ENCODE measurements around the gene WLS.
"Not testable (repeated sequence)": the region's sequence is repeated elsewhere in the genome, so short reads cannot be mapped to it uniquely, and the experiment has no call there.

WLS gene

DNA sequence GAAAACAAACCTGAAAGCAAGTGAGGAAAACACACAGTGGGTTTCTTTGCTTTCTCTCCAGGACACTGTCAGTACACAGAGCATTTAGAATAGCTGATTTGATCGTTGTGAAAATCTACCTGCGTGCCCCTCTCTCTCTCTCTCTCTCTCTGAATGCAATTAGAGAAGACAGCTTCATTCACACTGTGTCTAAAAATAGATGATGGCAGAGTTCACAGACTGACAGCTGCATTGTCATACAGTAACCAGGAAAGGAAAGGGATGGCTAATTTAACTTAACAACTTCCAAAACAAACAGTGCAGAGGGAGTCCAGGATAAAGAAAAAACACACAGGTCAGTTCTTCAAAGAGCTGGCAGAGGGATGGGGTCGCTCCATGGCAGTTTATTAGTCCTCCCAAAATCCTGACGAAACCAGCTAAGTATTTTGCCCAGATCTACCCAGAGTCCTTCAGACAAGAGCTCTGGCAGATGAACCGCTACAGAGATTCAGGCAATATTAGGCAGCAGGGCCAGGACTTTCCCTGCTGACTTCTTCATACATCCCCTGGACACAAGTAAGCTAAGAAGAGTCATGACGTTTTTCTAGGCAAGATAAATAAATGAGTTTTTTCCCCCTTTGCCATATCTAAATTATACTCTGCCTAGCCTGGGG is 58.9 kb downstream of the WLS start:
- H2AFZ ChIP-seq (ENCODE audit: low read length) = peak overlapping the region; percentile 3; the same call in 1 of the 2 replicates
- H3F3A ChIP-seq (ENCODE audit: insufficient read depth, low read length) = peaks cover 15% of the 10 kb centered on the region; the same call in 1 of the 2 replicates
- peaks cover 45% of the 10 kb centered on the region for H3K4me1 ChIP-seq (ENCODE audit: low read length)
- H4K20me1 ChIP-seq (ENCODE audit: insufficient read depth, low read length) = no peaks in the 10 kb centered on the region
- H3K4me2 ChIP-seq (ENCODE audit: low read depth, low read length) = peak overlapping the region; percentile 51
- H3K9ac ChIP-seq (ENCODE audit: low read length) = no peak overlapping the region
- H3K9me3 ChIP-seq (replicated peaks; ENCODE audit: insufficient read depth, low read length) = no peaks in the 10 kb centered on the region
- no peaks in the 10 kb centered on the region for H3K9me2 ChIP-seq (replicated peaks; ENCODE audit: insufficient read depth, low read length)
- peak overlapping the region; percentile 40; the same call in 1 of the 2 replicates for H3K27ac ChIP-seq (ENCODE audit: low read length)
- H3K36me3 ChIP-seq (replicated peaks; ENCODE audit: insufficient read depth, low read length) = no peaks in the 10 kb centered on the region
- H3K27me3 ChIP-seq (replicated peaks; ENCODE audit: insufficient read depth, low read length) = no peaks in the 10 kb centered on the region
- peak; percentile 55 for DNase-seq
- TF ChIP-seq EZH2phosphoT487 (IDR thresholded peaks at IDR 0.05; ENCODE audit: low read length) = no peak
- no peak for TF ChIP-seq EZH2 (optimal IDR thresholded peaks at IDR 0.05; ENCODE audit: low read depth, low read length)
- TF ChIP-seq, protein P1, sequence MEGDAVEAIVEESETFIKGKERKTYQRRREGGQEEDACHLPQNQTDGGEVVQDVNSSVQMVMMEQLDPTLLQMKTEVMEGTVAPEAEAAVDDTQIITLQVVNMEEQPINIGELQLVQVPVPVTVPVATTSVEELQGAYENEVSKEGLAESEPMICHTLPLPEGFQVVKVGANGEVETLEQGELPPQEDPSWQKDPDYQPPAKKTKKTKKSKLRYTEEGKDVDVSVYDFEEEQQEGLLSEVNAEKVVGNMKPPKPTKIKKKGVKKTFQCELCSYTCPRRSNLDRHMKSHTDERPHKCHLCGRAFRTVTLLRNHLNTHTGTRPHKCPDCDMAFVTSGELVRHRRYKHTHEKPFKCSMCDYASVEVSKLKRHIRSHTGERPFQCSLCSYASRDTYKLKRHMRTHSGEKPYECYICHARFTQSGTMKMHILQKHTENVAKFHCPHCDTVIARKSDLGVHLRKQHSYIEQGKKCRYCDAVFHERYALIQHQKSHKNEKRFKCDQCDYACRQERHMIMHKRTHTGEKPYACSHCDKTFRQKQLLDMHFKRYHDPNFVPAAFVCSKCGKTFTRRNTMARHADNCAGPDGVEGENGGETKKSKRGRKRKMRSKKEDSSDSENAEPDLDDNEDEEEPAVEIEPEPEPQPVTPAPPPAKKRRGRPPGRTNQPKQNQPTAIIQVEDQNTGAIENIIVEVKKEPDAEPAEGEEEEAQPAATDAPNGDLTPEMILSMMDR (IDR thresholded peaks at IDR 0.05; ENCODE audit: low read length) = no peak
- no peaks in the 10 kb centered on the region for H3K79me2 ChIP-seq (ENCODE audit: low read length)
- H3K4me3 ChIP-seq (ENCODE audit: low read length) = no peak overlapping the region

DNA sequence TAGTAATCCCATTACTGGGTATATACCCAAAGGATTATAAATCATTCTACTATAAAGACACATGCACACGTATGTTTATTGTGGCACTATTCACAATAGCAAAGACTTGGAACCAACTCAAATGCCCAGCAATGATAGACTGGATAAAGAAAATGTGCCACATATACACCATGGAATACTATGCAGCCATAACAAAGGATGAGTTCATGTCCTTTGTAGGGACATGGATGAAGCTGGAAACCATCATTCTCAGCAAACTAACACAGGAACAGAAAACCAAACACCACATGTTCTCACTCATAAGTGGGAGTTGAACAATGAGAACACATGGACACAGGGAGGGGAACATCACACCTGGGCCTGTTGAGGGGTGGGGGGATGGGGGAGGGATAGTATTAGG is 60.5 kb downstream of the WLS start:
- H3K9me2 ChIP-seq (replicated peaks; ENCODE audit: insufficient read depth, low read length); H3K27me3 ChIP-seq (replicated peaks; ENCODE audit: insufficient read depth, low read length); H3K4me2 ChIP-seq (ENCODE audit: low read depth, low read length); DNase-seq; H3K4me3 ChIP-seq (ENCODE audit: low read length); H3K79me2 ChIP-seq (ENCODE audit: low read length); H3K27ac ChIP-seq (ENCODE audit: low read length); H3K36me3 ChIP-seq (replicated peaks; ENCODE audit: insufficient read depth, low read length); H3K9ac ChIP-seq (ENCODE audit: low read length); H4K20me1 ChIP-seq (ENCODE audit: insufficient read depth, low read length); H3K9me3 ChIP-seq (replicated peaks; ENCODE audit: insufficient read depth, low read length); H2AFZ ChIP-seq (ENCODE audit: low read length): not testable (repeated sequence)
- Histone ChIP-seq H3K4me1 (ENCODE audit: low read length) (peaks cover 35% of the 10 kb centered on the region), H3F3A (ENCODE audit: insufficient read depth, low read length) (peaks cover 11% of the 10 kb centered on the region; the same call in 1 of the 2 replicates)

DNA sequence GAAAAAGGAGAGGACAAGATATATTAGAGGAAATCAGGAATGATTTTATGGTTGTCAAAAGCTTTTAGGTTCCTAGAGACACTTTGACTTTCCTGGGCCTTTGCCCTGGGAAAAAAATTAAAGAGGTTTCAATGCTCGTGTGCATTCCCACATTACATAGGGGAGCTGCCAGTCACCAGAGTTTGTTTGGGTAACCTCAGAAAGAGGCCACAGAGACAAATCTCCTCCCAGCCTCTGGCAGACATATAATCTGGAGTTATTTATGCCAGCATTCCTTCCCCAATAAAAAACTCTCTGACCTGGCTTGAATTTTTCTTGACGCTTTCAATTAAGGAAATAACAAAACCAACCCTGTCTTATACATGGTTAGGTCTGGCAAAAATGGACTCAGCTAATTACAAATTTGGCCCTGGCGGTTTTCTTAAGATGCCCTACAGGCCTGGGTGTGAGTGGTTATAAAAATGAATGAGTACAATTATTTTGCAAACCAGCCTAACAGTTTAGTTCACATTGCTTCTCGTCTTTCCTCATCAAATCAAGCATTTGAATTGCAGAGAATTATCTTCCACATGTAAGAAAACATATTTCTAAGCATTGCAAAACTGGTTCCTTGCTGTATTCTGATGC is 63.7 kb downstream of the WLS start:
- no peak for TF ChIP-seq EZH2phosphoT487 (IDR thresholded peaks at IDR 0.05; ENCODE audit: low read length)
- TF ChIP-seq, protein P1 (IDR thresholded peaks at IDR 0.05; ENCODE audit: low read length) = no peak
- no peaks in the 10 kb centered on the region for H3K36me3 ChIP-seq (replicated peaks; ENCODE audit: insufficient read depth, low read length)

DNA sequence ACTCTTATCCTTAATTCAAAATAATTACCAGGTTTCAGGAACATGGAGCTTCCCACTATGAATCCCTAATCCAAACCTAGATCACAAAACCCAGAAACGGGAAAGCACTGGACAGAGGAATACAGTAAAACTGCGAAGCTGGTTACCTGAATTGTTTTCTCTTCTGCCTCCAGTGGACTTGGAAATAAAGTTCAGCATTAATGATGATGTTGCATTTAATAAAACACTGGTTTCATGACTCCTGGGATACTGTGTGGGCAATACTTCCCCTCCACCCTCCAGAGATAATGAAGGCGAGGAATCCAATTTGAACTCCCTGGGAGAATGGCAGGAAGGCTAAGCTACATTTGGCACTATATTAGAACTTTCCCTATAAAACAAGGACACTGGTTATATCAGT is 65.1 kb downstream of the WLS start:
- Histone ChIP-seq H3K4me2 (ENCODE audit: low read depth, low read length) (no peak overlapping the region), H3K27me3 (replicated peaks; ENCODE audit: insufficient read depth, low read length) (no peaks in the 10 kb centered on the region), H3K27ac (ENCODE audit: low read length) (no peak overlapping the region), H2AFZ (ENCODE audit: low read length) (no peak overlapping the region), H3K9me2 (replicated peaks; ENCODE audit: insufficient read depth, low read length) (no peaks in the 10 kb centered on the region), H3K9me3 (replicated peaks; ENCODE audit: insufficient read depth, low read length) (no peaks in the 10 kb centered on the region), H3K79me2 (ENCODE audit: low read length) (no peaks in the 10 kb centered on the region), H4K20me1 (ENCODE audit: insufficient read depth, low read length) (no peaks in the 10 kb centered on the region), H3K4me1 (ENCODE audit: low read length) (peaks cover 2% of the 10 kb centered on the region; the same call in 1 of the 2 replicates), H3K9ac (ENCODE audit: low read length) (no peak overlapping the region), H3K36me3 (replicated peaks; ENCODE audit: insufficient read depth, low read length) (no peaks in the 10 kb centered on the region), H3K4me3 (ENCODE audit: low read length) (no peak overlapping the region), H3F3A (ENCODE audit: insufficient read depth, low read length) (no peaks in the 10 kb centered on the region)
- no peak for TF ChIP-seq EZH2phosphoT487 (IDR thresholded peaks at IDR 0.05; ENCODE audit: low read length)
- no peak for TF ChIP-seq EZH2 (optimal IDR thresholded peaks at IDR 0.05; ENCODE audit: low read depth, low read length)
- TF ChIP-seq, protein P1 (IDR thresholded peaks at IDR 0.05; ENCODE audit: low read length) = no peak
- no peak for DNase-seq

More for the DNA sequence above, 63.7 kb downstream of the WLS start:
- Histone ChIP-seq H3K4me1 (ENCODE audit: low read length) (peaks cover 13% of the 10 kb centered on the region), H3K9me2 (replicated peaks; ENCODE audit: insufficient read depth, low read length) (no peaks in the 10 kb centered on the region), H3K9ac (ENCODE audit: low read length) (no peak overlapping the region), H2AFZ (ENCODE audit: low read length) (no peak overlapping the region), H3K27me3 (replicated peaks; ENCODE audit: insufficient read depth, low read length) (no peaks in the 10 kb centered on the region), H3K9me3 (replicated peaks; ENCODE audit: insufficient read depth, low read length) (no peaks in the 10 kb centered on the region), H4K20me1 (ENCODE audit: insufficient read depth, low read length) (no peaks in the 10 kb centered on the region), H3F3A (ENCODE audit: insufficient read depth, low read length) (peaks cover 9% of the 10 kb centered on the region; the same call in 1 of the 2 replicates), H3K27ac (ENCODE audit: low read length) (no peak overlapping the region), H3K4me3 (ENCODE audit: low read length) (no peak overlapping the region), H3K4me2 (ENCODE audit: low read depth, low read length) (no peak overlapping the region), H3K79me2 (ENCODE audit: low read length) (no peaks in the 10 kb centered on the region)
- DNase-seq = no peak
